Uterus (tissue), 4 donors: ENCODE results near the gene ITPR1. TPM values are rescaled to one million over a fixed set of nuclear protein-coding genes. Genes with fewer than 3 reads are reported as not detected.

Source experiments
- DNase-seq, 2 donors: peaks; one replicate each; pipeline ENCODE4 v3.0.0-alpha.2; 2019 to 2020
- H3K27ac ChIP-seq, 2 donors: fragments of 200-600 bp; sonication (generic); 1 replicate in 1 of 2; 2 replicates in 1 of 2; pipeline ENCODE4 v1.5.1; 2016 to 2018
- H3K27me3 ChIP-seq, 2 donors: fragments of 200-600 bp; sonication (generic); one replicate each; pipeline ENCODE4 v1.5.1; 2018 to 2019; ENCODE audit warnings: control low read depth in 1 of 2
- H3K36me3 ChIP-seq, 2 donors: fragments of 200-600 bp; sonication (generic); one replicate each; pipeline ENCODE4 v1.5.1; 2019; ENCODE audit warnings: control low read depth in 1 of 2
- H3K4me1 ChIP-seq, 2 donors: fragments of 200-600 bp; sonication (generic); one replicate each; pipeline ENCODE4 v1.5.1; 2018 to 2019; ENCODE audit warnings: control low read depth in 1 of 2
- H3K4me3 ChIP-seq, 2 donors: fragments of 200-600 bp; sonication (generic); 1 replicate in 1 of 2; 2 replicates in 1 of 2; pipeline ENCODE4 v1.5.1; 2018 to 2019; ENCODE audit warnings: mild to moderate bottlenecking in 1 of 2
- H3K9me3 ChIP-seq, 2 donors: fragments of 200-600 bp; sonication (generic); one replicate each; pipeline ENCODE4 v1.5.1; 2019; ENCODE audit warnings: control low read depth in 1 of 2
- CTCF ChIP-seq, 4 experiments: fragments of 200-600 bp in 2 of 4; fragments of 450-650 bp in 2 of 4; sonication (generic) in 2 of 4; IDR thresholded peaks; one replicate each; pipeline ENCODE4 v1.5.1; 2016 to 2019; ENCODE audit warnings: antibody characterized with exemption in 4 of 4, mild to moderate bottlenecking in 2 of 4, moderate library complexity in 1 of 4
- POLR2A ChIP-seq, 2 donors: fragments of 450-650 bp; IDR thresholded peaks; one replicate each; pipeline ENCODE4 v1.6.1; 2016; ENCODE audit warnings: antibody characterized with exemption in 2 of 2, mild to moderate bottlenecking in 1 of 2, moderate library complexity in 1 of 2
- intact Hi-C: fragments of 100-400 bp; cut with DNase I; formaldehyde crosslinking; loops from one replicate; pipeline ENCODE4 v1.15.1; 2023; ENCODE audit warnings: low total_unique reads
- total RNA-seq, 4 donors: library from RNA; depleted of rRNA in 3 of 4; stranded (reverse); fragments of >200 nt in 3 of 4; gene quantifications; one replicate each; pipeline versions ENCODE4 v1.1.0 to v1.2.4, GENCODE V29; 2014 to 2023
- donor health status: DM: yes; HTN: yes; CAD: no.

ITPR1 gene
- total RNA-seq, 4 donors from 2014 or later, result 98.2 to 224 (median 141) TPM

DNA sequence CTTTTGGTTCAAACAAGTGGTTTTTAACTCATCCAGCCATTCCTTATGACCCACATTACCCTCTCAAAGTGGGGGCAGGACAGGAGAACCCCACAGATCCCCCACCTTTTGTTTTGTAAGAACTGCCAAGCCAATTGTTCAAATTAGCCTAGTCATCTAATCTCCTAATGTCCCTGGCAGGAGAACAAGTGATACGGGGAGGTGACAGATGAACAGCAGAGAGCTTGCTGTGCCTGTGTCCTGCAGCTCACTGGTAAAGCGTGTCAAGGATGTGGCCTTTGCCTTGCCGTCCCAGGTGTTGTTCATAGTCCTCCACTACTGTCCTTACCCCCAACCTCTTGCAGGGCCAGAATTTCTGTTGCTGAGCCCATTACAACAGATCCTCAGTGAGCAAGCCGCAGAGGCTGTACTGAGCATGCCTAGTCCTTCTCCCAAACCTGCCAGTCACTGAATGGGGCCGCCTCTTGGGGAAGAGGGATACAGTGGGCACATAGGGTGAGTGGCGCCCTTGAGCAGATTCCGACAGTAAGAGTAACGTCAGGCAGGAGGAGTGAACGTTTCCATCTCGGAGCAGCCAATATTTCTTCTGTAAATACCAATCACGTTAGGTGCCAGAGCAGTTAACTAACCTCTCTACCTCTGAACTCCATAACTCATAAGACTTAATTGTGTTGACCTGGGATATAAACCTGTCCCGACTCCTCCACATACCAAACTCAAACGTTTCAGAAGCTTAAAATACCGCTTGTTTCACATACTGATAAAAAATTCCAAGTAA is 87.4 kb downstream of the ITPR1 start:
- intact Hi-C loops, result loop anchor here (10.0 kb wide), 1 partner anchor 76 kb away; no protein-coding TSS in a partner anchor
- H3K4me3 ChIP-seq, result no peak overlapping the region
- peak overlapping the region; percentile 84 to 95 for H3K27ac ChIP-seq
- TF ChIP-seq CTCF (IDR thresholded peaks at IDR 0.05) (peak in 2 of 4 experiments; percentile 8 to 10), POLR2A (IDR thresholded peaks at IDR 0.05) (no peak)
- no peaks in the 10 kb centered on the region for H3K27me3 ChIP-seq
- H3K9me3 ChIP-seq, result no peaks in the 10 kb centered on the region
- peaks cover 8 to 29% of the 10 kb centered on the region in 2 donors for H3K4me1 ChIP-seq
- no peaks in the 10 kb centered on the region for H3K36me3 ChIP-seq
- DNase-seq, result peak; percentile 55 to 57

DNA sequence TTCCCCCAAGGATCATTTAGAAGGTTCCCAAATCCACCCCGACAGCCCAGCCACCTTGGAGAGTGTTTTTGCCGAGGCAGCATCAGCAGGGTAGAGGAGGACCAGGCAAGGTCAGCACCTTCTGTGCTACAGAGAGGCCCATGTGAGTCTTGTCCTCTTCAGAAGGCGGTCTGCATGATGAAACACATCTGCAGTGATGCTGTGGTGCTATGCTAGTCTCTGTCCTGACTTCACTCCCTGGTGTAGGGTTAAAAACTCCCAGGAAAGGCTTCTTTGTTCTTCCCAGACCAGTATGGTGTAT is 87.9 kb downstream of the ITPR1 start:
- Histone ChIP-seq H3K9me3 (no peaks in the 10 kb centered on the region), H3K27me3 (no peaks in the 10 kb centered on the region), H3K4me3 (no peak overlapping the region), H3K27ac (peak overlapping the region; percentile 84 to 95), H3K4me1 (peaks cover 8 to 29% of the 10 kb centered on the region in 2 donors), H3K36me3 (no peaks in the 10 kb centered on the region)
- intact Hi-C loops, result loop anchor here (10.0 kb wide), 1 partner anchor 76 kb away; no protein-coding TSS in a partner anchor
- TF ChIP-seq CTCF (IDR thresholded peaks at IDR 0.05), result no peak
- no peak for TF ChIP-seq POLR2A (IDR thresholded peaks at IDR 0.05)
- DNase-seq, result peak; percentile 66 to 70

GRCh38 chr3:4581498-4581897 is 88.3 kb downstream of the ITPR1 start:
- TF ChIP-seq POLR2A (IDR thresholded peaks at IDR 0.05), result no peak
- TF ChIP-seq CTCF (IDR thresholded peaks at IDR 0.05), result no peak
- intact Hi-C loops, result loop anchor here (10.0 kb wide), 1 partner anchor 77 kb away; no protein-coding TSS in a partner anchor
- Histone ChIP-seq H3K9me3 (no peaks in the 10 kb centered on the region), H3K27me3 (no peaks in the 10 kb centered on the region), H3K36me3 (no peaks in the 10 kb centered on the region), H3K4me1 (peaks cover 4 to 27% of the 10 kb centered on the region in 2 donors), H3K4me3 (no peak overlapping the region), H3K27ac (peak overlapping the region; percentile 84 to 95)
- DNase-seq, result no peak

- TF ChIP-seq CTCF (IDR thresholded peaks at IDR 0.05) (no peak), POLR2A (IDR thresholded peaks at IDR 0.05) (no peak)
- DNase-seq, result no peak
- intact Hi-C loops, result loop anchor here (10.0 kb wide), 1 partner anchor 77 kb away; no protein-coding TSS in a partner anchor
- Histone ChIP-seq H3K9me3 (no peaks in the 10 kb centered on the region), H3K4me1 (peaks cover under 1 to 26% of the 10 kb centered on the region in 2 donors), H3K27ac (peak overlapping the region; percentile 84 to 95), H3K4me3 (no peak overlapping the region), H3K36me3 (no peaks in the 10 kb centered on the region), H3K27me3 (no peaks in the 10 kb centered on the region)
These were observed 88.9 kb downstream of the ITPR1 start for GRCh38 chr3:4581920-4582611.

GRCh38 chr3:4582624-4583023 is 89.5 kb downstream of the ITPR1 start:
- no peak for DNase-seq
- TF ChIP-seq CTCF (IDR thresholded peaks at IDR 0.05), result no peak
- Histone ChIP-seq H3K36me3 (no peaks in the 10 kb centered on the region), H3K27me3 (no peaks in the 10 kb centered on the region), H3K4me1 (peaks cover 6 to 26% of the 10 kb centered on the region in 2 donors), H3K9me3 (no peaks in the 10 kb centered on the region), H3K4me3 (no peak overlapping the region), H3K27ac (peak overlapping the region; percentile 84 to 95)
- intact Hi-C loops, result loop anchor here (10.0 kb wide), 1 partner anchor 78 kb away; no protein-coding TSS in a partner anchor
